Bronchial epithelial cell (primary cell): ENCODE results near the gene PPP1R12B. TPM values are rescaled to one million over a fixed set of nuclear protein-coding genes. Genes with fewer than 3 reads are reported as not detected.
"Not testable (repeated sequence)": the region's sequence is repeated elsewhere in the genome, so short reads cannot be mapped to it uniquely, and the experiment has no call there.

Source experiments
- DNase-seq: peaks from one replicate; pipeline ENCODE4 v3.0.0-alpha.2; 2010; ENCODE audit warnings: low read depth
- FAIRE-seq: peaks from 2 replicates; lab custom pipeline; 2011; peaks lifted over from hg19 to GRCh38; lab: Jason Lieb, UNC
- H3K27me3 ChIP-seq: 2 replicates; pipeline ENCODE4 v1.5.1; 2011; ENCODE audit warnings: low read length; ENCODE audit not compliant: control insufficient read depth, insufficient read depth
- H3K36me3 ChIP-seq: 2 replicates; pipeline ENCODE4 v1.5.1; 2011; ENCODE audit warnings: low read length; ENCODE audit not compliant: control insufficient read depth, insufficient read depth
- H3K4me3 ChIP-seq: 2 replicates; pipeline ENCODE4 v1.5.1; 2011; ENCODE audit warnings: mild to moderate bottlenecking, low read depth, low read length, control low read depth
- total RNA-seq: library from RNA; depleted of rRNA; stranded (reverse); fragments of >200 nt; gene quantifications from 2 replicates; pipeline ENCODE4 v1.2.1, GENCODE V29; 2014
- TF ChIP-seq, protein P1 (sequence below): IDR thresholded peaks from 2 replicates; pipeline ENCODE4 v1.5.1; 2011; ENCODE audit warnings: mild to moderate bottlenecking, moderate library complexity, low read length, control low read depth, inconsistent platforms; ENCODE audit not compliant: insufficient read depth, severe bottlenecking

The PPP1R12B gene
- total RNA-seq, 1 donor from 2014 or later, result 8.7 TPM

DNA sequence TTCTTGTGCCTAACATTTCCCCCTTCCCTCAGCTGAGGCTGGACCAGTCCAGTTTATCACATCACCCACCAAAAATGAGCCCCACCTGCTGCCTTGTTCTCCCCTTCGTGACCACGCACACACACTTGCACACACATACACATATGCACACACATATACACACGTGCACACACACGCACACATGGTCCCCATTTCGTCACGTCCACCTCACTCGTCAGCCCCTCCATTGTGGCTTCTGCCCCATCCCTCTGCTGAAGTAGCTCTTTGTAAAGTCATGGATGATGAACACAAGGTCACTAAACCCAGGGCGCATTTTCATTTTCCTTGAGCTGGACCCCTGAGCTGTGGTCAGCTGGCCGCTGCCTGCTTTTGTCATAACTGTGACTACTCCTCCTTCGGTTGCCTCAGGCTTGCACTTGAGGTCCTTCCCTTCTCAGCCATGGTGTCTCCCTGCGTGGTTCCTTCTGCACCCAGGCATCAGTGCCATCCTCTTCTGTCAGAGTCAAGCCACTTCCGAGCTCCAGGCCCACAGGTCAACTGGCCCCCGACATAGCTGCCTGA lies 267.9 kb downstream of the PPP1R12B start:
- TF ChIP-seq, protein P1, sequence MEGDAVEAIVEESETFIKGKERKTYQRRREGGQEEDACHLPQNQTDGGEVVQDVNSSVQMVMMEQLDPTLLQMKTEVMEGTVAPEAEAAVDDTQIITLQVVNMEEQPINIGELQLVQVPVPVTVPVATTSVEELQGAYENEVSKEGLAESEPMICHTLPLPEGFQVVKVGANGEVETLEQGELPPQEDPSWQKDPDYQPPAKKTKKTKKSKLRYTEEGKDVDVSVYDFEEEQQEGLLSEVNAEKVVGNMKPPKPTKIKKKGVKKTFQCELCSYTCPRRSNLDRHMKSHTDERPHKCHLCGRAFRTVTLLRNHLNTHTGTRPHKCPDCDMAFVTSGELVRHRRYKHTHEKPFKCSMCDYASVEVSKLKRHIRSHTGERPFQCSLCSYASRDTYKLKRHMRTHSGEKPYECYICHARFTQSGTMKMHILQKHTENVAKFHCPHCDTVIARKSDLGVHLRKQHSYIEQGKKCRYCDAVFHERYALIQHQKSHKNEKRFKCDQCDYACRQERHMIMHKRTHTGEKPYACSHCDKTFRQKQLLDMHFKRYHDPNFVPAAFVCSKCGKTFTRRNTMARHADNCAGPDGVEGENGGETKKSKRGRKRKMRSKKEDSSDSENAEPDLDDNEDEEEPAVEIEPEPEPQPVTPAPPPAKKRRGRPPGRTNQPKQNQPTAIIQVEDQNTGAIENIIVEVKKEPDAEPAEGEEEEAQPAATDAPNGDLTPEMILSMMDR, result no peak
- no peak for DNase-seq
- Histone ChIP-seq H3K4me3 (no peak overlapping the region), H3K36me3 (no peaks in the 10 kb centered on the region), H3K27me3 (no peaks in the 10 kb centered on the region)
- FAIRE-seq, result no peak

DNA sequence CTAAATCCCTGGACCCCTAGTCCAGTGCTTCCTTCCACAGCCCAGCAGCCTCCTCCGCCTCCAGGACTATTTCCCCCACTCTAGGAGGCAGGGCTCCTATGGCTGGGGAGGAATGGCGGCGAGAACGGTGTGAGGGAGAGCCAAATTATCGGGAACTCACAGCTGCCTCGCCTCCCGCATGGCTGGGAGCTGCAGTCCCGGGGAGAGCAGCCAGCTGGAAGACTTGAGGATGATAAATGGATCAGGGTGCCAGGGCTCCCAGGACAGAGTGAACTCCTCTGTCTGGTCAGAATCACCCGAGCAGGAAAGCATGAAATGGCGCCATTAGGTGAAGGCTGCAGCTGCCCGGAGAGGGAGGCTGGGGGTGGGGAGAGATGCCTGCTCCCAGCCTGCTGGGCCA lies 270.5 kb downstream of the PPP1R12B start:
- H3K4me3 ChIP-seq, H3K27me3 ChIP-seq, FAIRE-seq, H3K36me3 ChIP-seq, DNase-seq: not testable (repeated sequence)

DNA sequence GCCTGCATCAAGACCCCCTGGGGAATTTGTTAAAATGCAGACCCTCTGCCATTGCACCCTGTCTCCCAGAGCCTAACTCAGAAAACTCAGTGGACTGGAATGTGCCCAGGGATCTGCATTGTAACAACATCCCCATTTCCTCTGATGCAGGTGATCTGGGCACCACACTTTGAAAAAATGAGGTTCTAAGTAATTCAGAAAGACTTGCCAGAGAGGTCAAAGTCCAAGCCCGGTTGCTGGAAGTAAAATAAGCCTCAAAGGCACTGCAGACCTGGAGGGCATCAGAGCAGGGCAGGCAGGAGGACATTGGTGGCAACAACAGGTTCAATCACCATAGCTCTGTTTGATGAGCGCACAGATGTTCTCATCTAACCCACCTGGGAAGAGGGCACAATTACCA lies 271.0 kb downstream of the PPP1R12B start:
- DNase-seq (no peak), FAIRE-seq (no peak)
- no peak overlapping the region for H3K4me3 ChIP-seq
- H3K36me3 ChIP-seq, result no peaks in the 10 kb centered on the region
- H3K27me3 ChIP-seq, result no peaks in the 10 kb centered on the region
- TF ChIP-seq, protein P1, result no peak

DNA sequence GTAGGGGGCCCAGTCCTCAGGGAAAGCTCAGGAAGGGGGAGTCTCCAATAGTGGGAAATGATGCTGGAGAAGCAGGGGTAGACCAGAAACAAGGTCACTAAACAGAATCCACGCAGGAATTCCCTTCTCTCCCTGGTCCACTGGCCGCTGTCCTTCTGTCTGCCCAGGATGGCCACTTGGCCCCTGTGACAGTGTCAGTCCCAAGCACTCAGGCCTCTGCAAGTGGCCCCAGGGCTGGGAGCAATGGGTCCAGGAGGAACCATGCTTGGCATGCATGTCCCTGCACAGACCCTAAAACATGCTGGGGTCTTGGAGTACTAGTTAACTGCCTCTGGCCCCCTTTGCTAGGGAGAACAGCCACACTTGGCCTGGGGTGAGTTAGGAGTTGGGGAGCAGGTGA lies 271.5 kb downstream of the PPP1R12B start:
- H3K27me3 ChIP-seq, FAIRE-seq, DNase-seq, H3K36me3 ChIP-seq, H3K4me3 ChIP-seq: not testable (repeated sequence)

DNA sequence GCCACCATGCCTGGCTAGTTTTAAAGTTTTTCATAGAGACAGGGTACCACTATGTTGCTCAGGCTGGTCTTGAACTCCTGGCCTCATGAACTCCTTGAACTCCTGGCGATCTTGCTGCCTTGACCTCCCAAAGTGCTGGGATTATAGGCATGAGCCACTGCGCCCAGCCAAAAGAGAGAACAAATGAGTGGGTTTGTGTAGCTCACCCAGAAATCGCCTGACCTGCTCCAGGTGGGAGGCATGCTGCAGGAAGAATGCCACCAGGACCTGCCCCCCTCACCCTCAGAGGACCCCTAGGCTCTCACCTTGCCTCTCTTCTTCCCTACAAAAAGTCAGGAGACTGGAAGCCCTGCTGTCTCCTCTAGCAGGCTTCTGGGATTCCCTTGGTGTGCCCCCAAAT lies 272.9 kb downstream of the PPP1R12B start:
- Histone ChIP-seq H3K27me3 (no peaks in the 10 kb centered on the region), H3K4me3 (no peak overlapping the region), H3K36me3 (no peaks in the 10 kb centered on the region)
- DNase-seq (no peak), FAIRE-seq (no peak)
- TF ChIP-seq, protein P1, result no peak

DNA sequence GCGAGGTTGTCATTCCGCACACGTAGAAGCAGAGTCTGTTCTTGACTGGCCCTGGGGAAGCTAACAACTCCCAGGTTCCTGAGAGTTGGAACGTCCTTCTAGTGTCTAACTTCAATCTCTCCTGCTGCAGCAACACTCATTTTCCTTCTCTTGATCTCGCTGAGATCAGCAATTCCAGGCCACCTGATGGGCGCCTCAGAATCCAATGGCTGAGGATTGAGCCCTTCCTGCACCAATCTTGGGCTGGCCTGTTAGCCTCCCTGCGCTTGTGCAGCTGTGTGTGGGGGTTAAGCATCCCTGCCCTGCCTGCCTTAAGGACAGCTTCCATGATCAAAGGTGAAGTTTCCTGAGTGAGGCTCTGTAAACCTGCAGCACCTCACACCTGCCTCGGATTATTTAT lies 273.9 kb downstream of the PPP1R12B start:
- H3K36me3 ChIP-seq, result no peaks in the 10 kb centered on the region
- FAIRE-seq (no peak), DNase-seq (no peak)
- TF ChIP-seq, protein P1, result no peak
- H3K4me3 ChIP-seq, result no peak overlapping the region
- H3K27me3 ChIP-seq, result no peaks in the 10 kb centered on the region

DNA sequence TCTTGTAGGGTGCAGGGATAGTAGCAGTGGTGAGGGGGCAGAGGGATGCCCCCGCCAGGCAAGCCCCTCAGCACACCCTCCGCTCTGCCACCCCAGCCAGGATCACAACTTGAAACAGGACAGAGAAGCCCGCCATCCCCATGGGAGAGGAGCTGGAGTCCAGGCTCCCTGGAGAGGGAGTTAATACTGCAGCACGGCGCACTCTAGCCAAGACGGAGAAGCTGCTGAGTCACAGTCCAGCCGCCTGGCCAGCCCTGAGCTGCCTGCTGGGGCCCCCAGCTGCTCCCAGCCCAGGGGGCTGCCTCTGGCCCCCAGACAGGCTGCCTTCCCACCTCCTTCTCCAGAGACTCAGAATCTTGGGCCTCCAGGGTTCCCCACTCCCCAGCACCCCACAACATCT lies 274.6 kb downstream of the PPP1R12B start:
- DNase-seq (no peak), FAIRE-seq (no peak)
- Histone ChIP-seq H3K36me3 (no peaks in the 10 kb centered on the region), H3K27me3 (no peaks in the 10 kb centered on the region), H3K4me3 (no peak overlapping the region)
- TF ChIP-seq, protein P1, result no peak

DNA sequence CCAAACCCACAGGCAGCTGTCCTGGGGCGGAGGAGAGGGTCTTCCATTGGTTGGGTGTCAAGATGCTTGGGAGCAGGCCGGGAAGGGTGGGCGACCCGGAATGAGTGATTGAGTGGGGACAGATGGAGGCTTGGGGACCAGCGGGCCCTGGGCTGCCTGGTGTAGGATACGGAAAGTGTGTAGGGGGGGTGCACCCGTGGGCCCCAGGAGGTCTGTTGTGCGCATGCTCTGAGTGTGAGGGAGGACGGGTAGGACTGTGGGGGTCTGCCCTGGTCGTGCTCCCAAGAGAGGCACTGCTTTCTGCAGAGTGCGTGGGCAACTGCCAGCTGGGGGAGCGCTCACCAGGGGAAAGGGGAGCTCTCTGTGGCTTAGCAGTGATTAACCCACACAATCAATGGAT lies 275.0 kb downstream of the PPP1R12B start:
- not testable (repeated sequence) for H3K36me3 ChIP-seq, H3K27me3 ChIP-seq, DNase-seq, FAIRE-seq, H3K4me3 ChIP-seq
